HepG2 (cell line): ENCODE results near the gene DYDC2. TPM values are rescaled to one million over a fixed set of nuclear protein-coding genes. Genes with fewer than 3 reads are reported as not detected.
A peak's percentile ranks its signal among the peaks of the same experiment; 100 is the strongest.

Source experiments
- CREM ChIP-seq, 2 experiments: sonication (generic) in 1 of 2; formaldehyde crosslinking in 1 of 2; IDR thresholded peaks; 2 replicates each; pipeline versions ENCODE4 v1.4.0 to v1.6.1; 2016 to 2020; ENCODE audit warnings: antibody characterized with exemption in 1 of 2, mild to moderate bottlenecking in 1 of 2, missing genetic modification reagents in 1 of 2
- DR1 ChIP-seq: sonication (generic); formaldehyde crosslinking; IDR thresholded peaks from 2 replicates; pipeline ENCODE4 v1.8.0; 2021; ENCODE audit warnings: mild to moderate bottlenecking, missing genetic modification reagents, inconsistent platforms
- MXD4 ChIP-seq: IDR thresholded peaks from 2 replicates; pipeline ENCODE4 v1.6.1; 2016; ENCODE audit warnings: mild to moderate bottlenecking, missing biosample characterization, missing genetic modification reagents
- MXI1 ChIP-seq: IDR thresholded peaks from 3 replicates; pipeline ENCODE4 v1.6.1; 2012; ENCODE audit warnings: low read depth, low read length, inconsistent platforms, borderline replicate concordance
- NPAS2 ChIP-seq: sonication (generic); formaldehyde crosslinking; IDR thresholded peaks from 2 replicates; pipeline ENCODE4 v1.8.0; 2022; ENCODE audit warnings: mild to moderate bottlenecking, missing genetic modification reagents, borderline replicate concordance
- PAF1 ChIP-seq: IDR thresholded peaks from 2 replicates; pipeline ENCODE4 v1.6.1; 2016; ENCODE audit warnings: missing genetic modification reagents, missing compliant biosample characterization
- RARG ChIP-seq: sonication (generic); formaldehyde crosslinking; IDR thresholded peaks from 2 replicates; pipeline ENCODE4 v1.4.0; 2020; ENCODE audit warnings: low read depth, mild to moderate bottlenecking, missing genetic modification reagents
- SRF ChIP-seq: IDR thresholded peaks from 2 replicates; pipeline ENCODE4 v1.6.1; 2011; ENCODE audit warnings: mild to moderate bottlenecking, low read depth, low read length, moderate library complexity
- SRY ChIP-seq: sonication (generic); formaldehyde crosslinking; IDR thresholded peaks from 2 replicates; pipeline ENCODE4 v1.8.0; 2022; ENCODE audit warnings: mild to moderate bottlenecking, missing genetic modification reagents
- ZFP36L2 ChIP-seq: sonication (generic); formaldehyde crosslinking; IDR thresholded peaks from 2 replicates; pipeline ENCODE4 v1.4.0; 2020; ENCODE audit warnings: missing genetic modification reagents
- ZMAT3 ChIP-seq: sonication (generic); formaldehyde crosslinking; conservative IDR thresholded peaks from 2 replicates; pipeline ENCODE4 v1.7.0; 2021; ENCODE audit warnings: missing genetic modification reagents
- ZNF101 ChIP-seq: sonication (generic); formaldehyde crosslinking; IDR thresholded peaks from 2 replicates; pipeline ENCODE4 v1.4.0; 2020; ENCODE audit warnings: mild to moderate bottlenecking, low read depth, missing genetic modification reagents, borderline replicate concordance
- ZNF205 ChIP-seq: IDR thresholded peaks from 2 replicates; pipeline ENCODE4 v1.6.1; 2018; ENCODE audit warnings: missing biosample characterization, missing genetic modification reagents
- ZNF34 ChIP-seq: sonication (generic); formaldehyde crosslinking; IDR thresholded peaks from 2 replicates; pipeline ENCODE4 v1.4.0; 2020; ENCODE audit warnings: mild to moderate bottlenecking, missing genetic modification reagents, borderline replicate concordance
- ZNF737 ChIP-seq: sonication (generic); formaldehyde crosslinking; IDR thresholded peaks from 2 replicates; pipeline ENCODE4 v1.5.0; 2020; ENCODE audit warnings: missing genetic modification reagents, mild to moderate bottlenecking, borderline replicate concordance
- polyA plus RNA-seq, 8 experiments: library from polyadenylated mRNA; depleted of rRNA in 3 of 8; stranded (reverse) in 7 of 8; unstranded in 1 of 8; fragments of >200 nt; fragmentation: Illumina TruSeq in 4 of 8; extraction: Trizol in 4 of 8; gene quantifications; 2 replicates each; pipeline versions ENCODE4 v1.2.1 to v1.2.3, GENCODE V29; 2011 to 2016; ENCODE audit warnings: low read depth in 4 of 8, missing spikeins in 1 of 8, mixed read lengths in 1 of 8; ENCODE audit not compliant: insufficient read depth in 1 of 8
- total RNA-seq, 5 experiments: library from RNA; depleted of rRNA; stranded (reverse); fragments of >200 nt; fragmentation: Illumina TruSeq; extraction: Trizol; gene quantifications; 2 replicates each; pipeline ENCODE4 v1.2.3, GENCODE V29; 2016; ENCODE audit warnings: low read depth in 1 of 5
- TF ChIP-seq, protein P1 (sequence below): sonication (generic); formaldehyde crosslinking; IDR thresholded peaks from 2 replicates; pipeline ENCODE4 v1.5.0; 2020; ENCODE audit warnings: missing genetic modification reagents
- TF ChIP-seq, protein P2 (sequence below): conservative IDR thresholded peaks from 2 replicates; pipeline ENCODE4 v1.6.1; 2018; ENCODE audit warnings: missing genetic modification reagents
- TF ChIP-seq, protein P3 (sequence below): sonication (generic); formaldehyde crosslinking; IDR thresholded peaks from 2 replicates; pipeline ENCODE4 v1.4.0; 2020; ENCODE audit warnings: missing genetic modification reagents, borderline replicate concordance
- TF ChIP-seq, protein P4 (sequence below): sonication (generic); formaldehyde crosslinking; IDR thresholded peaks from 2 replicates; pipeline ENCODE4 v1.4.0; 2020; ENCODE audit warnings: mild to moderate bottlenecking, missing genetic modification reagents

DYDC2 gene
- total and polyA plus RNA-seq, 2 of the 13 experiments (the other 11 are each of a cell fraction or from before 2014, with no cell fraction given), result 0.98 to 2.3 TPM

DNA sequence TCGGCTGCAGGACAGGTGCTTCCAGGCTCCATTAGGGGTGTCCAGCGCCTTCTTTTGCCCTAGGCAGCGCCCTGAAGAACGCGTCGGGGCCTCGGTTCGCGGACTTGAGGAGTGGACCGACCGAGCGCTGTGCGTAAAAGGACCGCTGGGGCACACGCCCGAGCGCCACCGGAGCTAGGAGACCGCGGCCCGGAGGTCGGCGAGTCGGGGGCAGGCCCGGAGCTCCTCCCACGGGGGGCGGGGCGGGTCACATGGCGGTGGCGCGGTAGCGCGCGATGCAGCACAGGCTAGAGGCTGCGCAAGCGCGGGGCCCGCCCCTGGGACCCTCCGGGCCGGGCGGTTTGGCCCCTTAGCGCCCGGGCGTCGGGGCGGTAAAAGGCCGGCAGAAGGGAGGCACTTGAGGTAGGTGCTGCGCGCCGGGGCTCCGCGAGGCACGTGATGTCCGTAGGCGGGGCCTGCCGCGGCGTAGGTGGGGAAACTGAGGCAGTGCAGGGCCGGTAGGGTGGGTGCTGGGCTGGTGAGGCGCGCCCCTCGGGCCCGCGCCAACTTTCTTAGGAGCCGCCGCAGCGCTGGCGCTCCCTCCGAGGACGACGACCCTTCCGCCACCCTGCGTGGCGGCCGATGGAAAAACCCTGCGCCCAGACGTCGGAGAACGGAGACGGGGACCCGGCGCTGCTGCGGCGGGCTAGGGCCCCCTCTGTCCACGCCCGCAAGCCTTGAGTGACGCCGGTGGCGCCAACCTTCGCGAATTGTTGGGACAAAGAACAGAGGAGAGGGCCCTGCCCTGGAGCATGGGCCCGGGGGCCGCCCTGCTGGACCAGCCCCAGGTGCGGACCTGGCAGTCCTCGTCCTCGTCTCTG lies 51.9 kb downstream of the DYDC2 start, which contains the start of gene PRXL2A (continued):
- no peak for TF ChIP-seq ZNF101
- TF ChIP-seq ZNF34 (CRISPR knock-in tag), result no peak; the same call in 1 of the 2 replicates
- TF ChIP-seq, protein P1, sequence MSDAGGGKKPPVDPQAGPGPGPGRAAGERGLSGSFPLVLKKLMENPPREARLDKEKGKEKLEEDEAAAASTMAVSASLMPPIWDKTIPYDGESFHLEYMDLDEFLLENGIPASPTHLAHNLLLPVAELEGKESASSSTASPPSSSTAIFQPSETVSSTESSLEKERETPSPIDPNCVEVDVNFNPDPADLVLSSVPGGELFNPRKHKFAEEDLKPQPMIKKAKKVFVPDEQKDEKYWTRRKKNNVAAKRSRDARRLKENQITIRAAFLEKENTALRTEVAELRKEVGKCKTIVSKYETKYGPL (CRISPR knock-in tag), result 0 out of 2 replicates have a peak, but pooled peaks have one; percentile 45
- TF ChIP-seq PAF1 (CRISPR knock-in tag), result no peak
- no peak for TF ChIP-seq ZNF737
- TF ChIP-seq, protein P2, sequence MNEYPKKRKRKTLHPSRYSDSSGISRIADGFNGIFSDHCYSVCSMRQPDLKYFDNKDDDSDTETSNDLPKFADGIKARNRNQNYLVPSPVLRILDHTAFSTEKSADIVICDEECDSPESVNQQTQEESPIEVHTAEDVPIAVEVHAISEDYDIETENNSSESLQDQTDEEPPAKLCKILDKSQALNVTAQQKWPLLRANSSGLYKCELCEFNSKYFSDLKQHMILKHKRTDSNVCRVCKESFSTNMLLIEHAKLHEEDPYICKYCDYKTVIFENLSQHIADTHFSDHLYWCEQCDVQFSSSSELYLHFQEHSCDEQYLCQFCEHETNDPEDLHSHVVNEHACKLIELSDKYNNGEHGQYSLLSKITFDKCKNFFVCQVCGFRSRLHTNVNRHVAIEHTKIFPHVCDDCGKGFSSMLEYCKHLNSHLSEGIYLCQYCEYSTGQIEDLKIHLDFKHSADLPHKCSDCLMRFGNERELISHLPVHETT (CRISPR knock-in tag), result peak; percentile 86
- TF ChIP-seq, protein P3, sequence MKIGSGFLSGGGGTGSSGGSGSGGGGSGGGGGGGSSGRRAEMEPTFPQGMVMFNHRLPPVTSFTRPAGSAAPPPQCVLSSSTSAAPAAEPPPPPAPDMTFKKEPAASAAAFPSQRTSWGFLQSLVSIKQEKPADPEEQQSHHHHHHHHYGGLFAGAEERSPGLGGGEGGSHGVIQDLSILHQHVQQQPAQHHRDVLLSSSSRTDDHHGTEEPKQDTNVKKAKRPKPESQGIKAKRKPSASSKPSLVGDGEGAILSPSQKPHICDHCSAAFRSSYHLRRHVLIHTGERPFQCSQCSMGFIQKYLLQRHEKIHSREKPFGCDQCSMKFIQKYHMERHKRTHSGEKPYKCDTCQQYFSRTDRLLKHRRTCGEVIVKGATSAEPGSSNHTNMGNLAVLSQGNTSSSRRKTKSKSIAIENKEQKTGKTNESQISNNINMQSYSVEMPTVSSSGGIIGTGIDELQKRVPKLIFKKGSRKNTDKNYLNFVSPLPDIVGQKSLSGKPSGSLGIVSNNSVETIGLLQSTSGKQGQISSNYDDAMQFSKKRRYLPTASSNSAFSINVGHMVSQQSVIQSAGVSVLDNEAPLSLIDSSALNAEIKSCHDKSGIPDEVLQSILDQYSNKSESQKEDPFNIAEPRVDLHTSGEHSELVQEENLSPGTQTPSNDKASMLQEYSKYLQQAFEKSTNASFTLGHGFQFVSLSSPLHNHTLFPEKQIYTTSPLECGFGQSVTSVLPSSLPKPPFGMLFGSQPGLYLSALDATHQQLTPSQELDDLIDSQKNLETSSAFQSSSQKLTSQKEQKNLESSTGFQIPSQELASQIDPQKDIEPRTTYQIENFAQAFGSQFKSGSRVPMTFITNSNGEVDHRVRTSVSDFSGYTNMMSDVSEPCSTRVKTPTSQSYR (CRISPR knock-in tag), result peak; percentile 61; the same call in 1 of the 2 replicates
- TF ChIP-seq MXI1, result peak; percentile 87; the same call in 2 of the 3 replicates
- peak; percentile 67; the same call in 1 of the 2 replicates for TF ChIP-seq MXD4 (CRISPR knock-in tag)
- no peak for TF ChIP-seq NPAS2 (CRISPR knock-in tag)
- TF ChIP-seq, protein P4, sequence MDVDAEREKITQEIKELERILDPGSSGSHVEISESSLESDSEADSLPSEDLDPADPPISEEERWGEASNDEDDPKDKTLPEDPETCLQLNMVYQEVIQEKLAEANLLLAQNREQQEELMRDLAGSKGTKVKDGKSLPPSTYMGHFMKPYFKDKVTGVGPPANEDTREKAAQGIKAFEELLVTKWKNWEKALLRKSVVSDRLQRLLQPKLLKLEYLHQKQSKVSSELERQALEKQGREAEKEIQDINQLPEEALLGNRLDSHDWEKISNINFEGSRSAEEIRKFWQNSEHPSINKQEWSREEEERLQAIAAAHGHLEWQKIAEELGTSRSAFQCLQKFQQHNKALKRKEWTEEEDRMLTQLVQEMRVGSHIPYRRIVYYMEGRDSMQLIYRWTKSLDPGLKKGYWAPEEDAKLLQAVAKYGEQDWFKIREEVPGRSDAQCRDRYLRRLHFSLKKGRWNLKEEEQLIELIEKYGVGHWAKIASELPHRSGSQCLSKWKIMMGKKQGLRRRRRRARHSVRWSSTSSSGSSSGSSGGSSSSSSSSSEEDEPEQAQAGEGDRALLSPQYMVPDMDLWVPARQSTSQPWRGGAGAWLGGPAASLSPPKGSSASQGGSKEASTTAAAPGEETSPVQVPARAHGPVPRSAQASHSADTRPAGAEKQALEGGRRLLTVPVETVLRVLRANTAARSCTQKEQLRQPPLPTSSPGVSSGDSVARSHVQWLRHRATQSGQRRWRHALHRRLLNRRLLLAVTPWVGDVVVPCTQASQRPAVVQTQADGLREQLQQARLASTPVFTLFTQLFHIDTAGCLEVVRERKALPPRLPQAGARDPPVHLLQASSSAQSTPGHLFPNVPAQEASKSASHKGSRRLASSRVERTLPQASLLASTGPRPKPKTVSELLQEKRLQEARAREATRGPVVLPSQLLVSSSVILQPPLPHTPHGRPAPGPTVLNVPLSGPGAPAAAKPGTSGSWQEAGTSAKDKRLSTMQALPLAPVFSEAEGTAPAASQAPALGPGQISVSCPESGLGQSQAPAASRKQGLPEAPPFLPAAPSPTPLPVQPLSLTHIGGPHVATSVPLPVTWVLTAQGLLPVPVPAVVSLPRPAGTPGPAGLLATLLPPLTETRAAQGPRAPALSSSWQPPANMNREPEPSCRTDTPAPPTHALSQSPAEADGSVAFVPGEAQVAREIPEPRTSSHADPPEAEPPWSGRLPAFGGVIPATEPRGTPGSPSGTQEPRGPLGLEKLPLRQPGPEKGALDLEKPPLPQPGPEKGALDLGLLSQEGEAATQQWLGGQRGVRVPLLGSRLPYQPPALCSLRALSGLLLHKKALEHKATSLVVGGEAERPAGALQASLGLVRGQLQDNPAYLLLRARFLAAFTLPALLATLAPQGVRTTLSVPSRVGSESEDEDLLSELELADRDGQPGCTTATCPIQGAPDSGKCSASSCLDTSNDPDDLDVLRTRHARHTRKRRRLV (CRISPR knock-in tag), result no peak
- peak; percentile 96 for TF ChIP-seq ZMAT3 (CRISPR knock-in tag)
- TF ChIP-seq DR1, result peak; percentile 78; the same call in 1 of the 2 replicates
- TF ChIP-seq SRF, result no peak
- TF ChIP-seq ZNF205, result no peak
- TF ChIP-seq RARG, result no peak
- TF ChIP-seq ZFP36L2 (CRISPR knock-in tag), result no peak
- TF ChIP-seq CREM (IDR thresholded peaks at IDR 0.05), result no peak; the same call in 1 of the 2 replicates
- TF ChIP-seq CREM (CRISPR knock-in tag; IDR thresholded peaks at IDR 0.05), result no peak
- TF ChIP-seq SRY (CRISPR knock-in tag), result peak; percentile 20; the same call in 1 of the 2 replicates
